ENCODE results near the gene RALGAPB.

The RALGAPB gene

DNA sequence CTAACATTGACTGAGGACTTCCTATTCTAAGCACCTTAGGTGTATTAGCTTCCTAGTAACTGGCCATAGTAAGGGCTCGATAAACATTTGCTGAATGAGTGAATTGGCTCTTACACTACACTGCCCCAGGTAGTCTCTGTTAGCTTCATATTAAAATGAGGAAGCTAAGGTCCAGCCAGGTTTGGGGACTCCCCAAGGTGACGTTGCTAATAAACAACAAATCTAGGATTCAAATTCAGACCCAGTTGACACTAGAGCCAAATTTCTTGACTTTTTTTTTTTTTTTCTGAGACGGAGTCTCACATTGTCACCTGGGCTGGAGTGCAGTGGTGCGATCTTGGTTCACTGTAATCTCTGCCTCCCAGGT, 145.2 kb downstream of the RALGAPB start:
- DNase-seq, result no peak

- no peak for DNase-seq
Observed at GRCh38 chr20:38620441-38620840, 147.8 kb downstream of the RALGAPB start.

- DNase-seq, result no peak
Observed at GRCh38 chr20:38623061-38623460, 150.4 kb downstream of the RALGAPB start.

DNA sequence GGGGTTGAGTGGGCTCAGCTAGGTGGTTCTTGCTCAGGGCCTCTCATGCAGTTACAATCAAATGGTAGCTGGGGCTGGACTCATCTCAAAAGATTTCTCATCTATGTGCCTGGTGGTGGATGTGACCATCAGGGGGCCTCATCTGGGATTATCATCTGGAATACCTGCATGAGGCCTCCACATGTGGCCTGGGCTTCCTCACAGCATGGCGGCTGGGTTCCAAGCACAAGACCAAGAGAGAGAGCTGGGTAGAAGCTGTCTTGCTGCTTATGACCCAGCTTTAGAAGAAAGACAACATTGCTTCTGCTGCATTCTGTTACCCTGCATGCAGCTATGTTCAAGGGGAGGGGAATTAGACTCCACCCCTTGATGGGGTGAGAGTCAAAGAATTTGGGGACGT, 151.4 kb downstream of the RALGAPB start:
- DNase-seq, result no peak

DNA sequence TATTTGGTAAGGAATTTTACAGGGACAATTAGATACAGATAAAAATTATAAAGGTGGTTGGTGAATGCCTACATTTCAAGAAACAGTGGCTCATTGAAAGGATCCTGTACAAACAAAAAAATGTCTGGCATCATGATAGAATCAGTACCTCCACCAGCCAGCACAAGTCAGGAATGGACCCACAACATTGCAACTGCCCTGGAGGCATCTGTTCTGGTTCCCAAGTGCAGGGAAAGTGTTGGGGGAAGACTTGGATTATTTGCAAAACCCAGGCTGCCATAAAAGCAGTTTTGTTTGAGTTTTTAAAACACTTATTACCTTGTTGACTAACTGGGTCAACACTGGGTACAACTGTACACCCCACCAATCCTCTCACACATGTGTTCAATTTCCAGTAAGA, 153.3 kb downstream of the RALGAPB start:
- DNase-seq, result no peak

DNA sequence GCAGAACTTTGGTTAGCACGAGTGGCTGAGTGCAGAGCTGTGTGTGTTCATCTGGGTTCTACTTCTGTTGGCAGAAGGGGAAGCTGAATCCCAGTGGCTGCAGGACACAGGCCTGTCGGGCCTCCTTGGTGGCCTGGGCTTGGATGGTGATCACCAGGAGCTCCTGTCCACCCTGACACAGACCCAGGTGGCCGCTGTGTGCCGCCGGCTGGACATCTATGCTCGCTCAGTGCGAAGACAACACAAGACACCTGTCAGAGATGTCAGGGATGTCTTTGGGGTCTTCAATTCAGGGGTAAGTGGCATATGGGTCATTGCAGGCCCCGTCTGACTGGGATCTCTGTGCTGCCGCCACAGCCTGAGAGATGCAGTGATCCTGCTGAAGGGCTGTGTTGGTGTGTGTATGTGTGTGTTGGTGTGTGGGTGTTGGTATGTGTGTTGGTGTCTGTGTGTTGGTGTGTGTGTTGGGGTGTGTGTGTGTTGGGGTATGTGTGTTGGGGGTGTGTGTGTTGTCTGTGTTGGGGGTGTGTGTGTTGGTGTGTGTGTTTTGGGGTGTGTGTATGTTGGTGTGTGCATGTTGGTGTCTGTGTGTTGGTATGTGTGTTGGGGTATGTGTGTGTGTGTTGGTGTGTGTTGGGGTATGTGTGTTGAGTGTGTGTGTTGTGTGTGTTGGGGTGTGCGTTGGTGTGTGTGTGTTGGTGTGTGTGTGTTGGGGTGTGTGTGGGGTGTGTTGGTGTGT, 154.4 kb downstream of the RALGAPB start:
- DNase-seq, result no peak
